Aorta (tissue), 5 donors: Measurements from ENCODE around the gene HNRNPF. TPM values are rescaled to one million over a fixed set of nuclear protein-coding genes. Genes with fewer than 3 reads are reported as not detected.
A peak's percentile ranks its signal among the peaks of the same experiment; 100 is the strongest.
"Not testable (repeated sequence)": the region's sequence is repeated elsewhere in the genome, so short reads cannot be mapped to it uniquely, and the experiment has no call there.

ENCODE experiments used
- ATAC-seq: fragments of 200-7000 bp; cut with Tn5 transposase; one replicate; pipeline ENCODE4 v1.9.1; 2022; ENCODE audit warnings: moderate library complexity; ENCODE audit not compliant: low FRiP score
- DNase-seq, 2 donors: peaks; one replicate each; pipeline ENCODE4 v3.0.0-alpha.2; 2020
- H3K27ac ChIP-seq, 2 donors: one replicate each; pipeline ENCODE4 v1.5.1; 2013; ENCODE audit warnings: low read length in 2 of 2, mild to moderate bottlenecking in 2 of 2, moderate library complexity in 2 of 2, control low read depth in 1 of 2, inconsistent platforms in 1 of 2, low read depth in 1 of 2
- H3K27me3 ChIP-seq, 2 donors: one replicate each; pipeline ENCODE4 v1.6.1; 2013; ENCODE audit warnings: control low read depth in 1 of 2, low read length in 1 of 2, mild to moderate bottlenecking in 1 of 2, moderate library complexity in 1 of 2; ENCODE audit not compliant: insufficient read depth in 2 of 2, control insufficient read depth in 1 of 2
- H3K36me3 ChIP-seq, 2 donors: one replicate each; pipeline ENCODE4 v1.6.1; 2013; ENCODE audit warnings: control low read depth in 1 of 2, low read length in 1 of 2, mild to moderate bottlenecking in 1 of 2; ENCODE audit not compliant: insufficient read depth in 2 of 2, control insufficient read depth in 1 of 2
- H3K4me1 ChIP-seq, 2 donors: one replicate each; pipeline ENCODE4 v1.6.1; 2013; ENCODE audit warnings: low read length in 2 of 2, control low read depth in 1 of 2, mild to moderate bottlenecking in 1 of 2, moderate library complexity in 1 of 2; ENCODE audit not compliant: insufficient read depth in 2 of 2, control insufficient read depth in 1 of 2
- H3K4me3 ChIP-seq, 2 donors: one replicate each; pipeline ENCODE4 v1.5.1; 2013; ENCODE audit warnings: low read length in 2 of 2, control low read depth in 1 of 2, mild to moderate bottlenecking in 1 of 2
- H3K9me3 ChIP-seq: one replicate; pipeline ENCODE4 v1.6.1; 2013; ENCODE audit warnings: mild to moderate bottlenecking, low read length; ENCODE audit not compliant: control insufficient read depth
- WGBS, 2 donors: extraction: QIAGEN DNeasy Blood & Tissue Kit; methylation state at CpG; one replicate each; pipeline ENCODE4 v1.1.7; 2013; 5-methylcytosine and 5-hydroxymethylcytosine counted together
- intact Hi-C, 2 donors: fragments of 100-400 bp; cut with DNase I; formaldehyde crosslinking; loops; one replicate each; pipeline versions ENCODE4 v1.14.2 to v1.15.0; 2022
- long read RNA-seq, 2 donors: library from polyadenylated mRNA; unstranded; transcript quantifications; one replicate each; pipeline ENCODE4 v2.0.0, GENCODE V29; 2020 to 2021
- polyA plus RNA-seq, 2 donors: library from polyadenylated mRNA; stranded (reverse); fragments of 200-250 nt; gene quantifications; one replicate each; pipeline ENCODE4 v1.2.3, GENCODE V29; 2013
- total RNA-seq, 2 donors: library from RNA; stranded (reverse); fragmentation: NEBNext Ultra II Directional; extraction: Animal tissue kit (Norgen Biotek cat#: 25700); gene quantifications; one replicate each; pipeline ENCODE4 v1.2.1, GENCODE V29; 2021
- donor health status: healthy with polysubstance abuse.
- donor health status: Bipolar disorder and iron deficiency.
- donor health status: DM: no; HTN: no; CAD: no.
- donor health status: DM: no; HTN: no; CAD: no.
- donor health status: DM: yes; HTN: yes; CAD: no.

Gene HNRNPF, protein sequence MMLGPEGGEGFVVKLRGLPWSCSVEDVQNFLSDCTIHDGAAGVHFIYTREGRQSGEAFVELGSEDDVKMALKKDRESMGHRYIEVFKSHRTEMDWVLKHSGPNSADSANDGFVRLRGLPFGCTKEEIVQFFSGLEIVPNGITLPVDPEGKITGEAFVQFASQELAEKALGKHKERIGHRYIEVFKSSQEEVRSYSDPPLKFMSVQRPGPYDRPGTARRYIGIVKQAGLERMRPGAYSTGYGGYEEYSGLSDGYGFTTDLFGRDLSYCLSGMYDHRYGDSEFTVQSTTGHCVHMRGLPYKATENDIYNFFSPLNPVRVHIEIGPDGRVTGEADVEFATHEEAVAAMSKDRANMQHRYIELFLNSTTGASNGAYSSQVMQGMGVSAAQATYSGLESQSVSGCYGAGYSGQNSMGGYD
- total RNA-seq: 100 to 1,000 TPM; 103 to 114 TPM
- polyA plus RNA-seq: 10 to 100 TPM; 54.3 to 63.2 TPM
- long read RNA-seq, donor 1, transcript HNRNPF-207 (4 exons, 2,676 nt): minor isoform, 72 of 782 reads
- long read RNA-seq, donor 1, transcript HNRNPF-204 (3 exons, 2,755 nt): minor isoform, 34 of 782 reads
- long read RNA-seq, donor 1, transcript HNRNPF-201 (4 exons, 2,186 nt): minor isoform, 39 of 782 reads
- long read RNA-seq, donor 1, transcript HNRNPF-203 (4 exons, 2,617 nt): major isoform, 121 of 782 reads
- long read RNA-seq, donor 1, partial matches to known transcripts: 0 of 782 reads
- long read RNA-seq, donor 1, other reads (novel, unspliced or antisense): 514 of 782 reads
- long read RNA-seq, donor 2, transcript HNRNPF-203 (4 exons, 2,617 nt): major isoform, 29 of 143 reads
- long read RNA-seq, donor 2, transcript HNRNPF-207 (4 exons, 2,676 nt): minor isoform, 17 of 143 reads
- long read RNA-seq, donor 2, transcript HNRNPF-204 (3 exons, 2,755 nt): minor isoform, 17 of 143 reads
- long read RNA-seq, donor 2, partial matches to known transcripts: 4 of 143 reads
- long read RNA-seq, donor 2, other reads (novel, unspliced or antisense): 71 of 143 reads

- ATAC-seq: peak; percentile 96
- Histone ChIP-seq H3K36me3 (no peaks in the 10 kb centered on the region), H3K4me3 (peak within 1 kb of the TSS; percentile 39 to 87), H3K4me1 (peaks cover 0 to 6% of the 10 kb centered on the region in 2 donors), H3K27me3 (no peaks in the 10 kb centered on the region), H3K27ac (peak within 1 kb of the TSS; percentile 50 to 99), H3K9me3 (no peaks in the 10 kb centered on the region)
- DNase-seq: peak; percentile 97
- intact Hi-C loops: loop anchor here in 1 of 2 donors (1.0 kb wide), 1 partner anchor 11 kb away; no protein-coding TSS in a partner anchor
- WGBS, 2 donors: 0 to 1% methylated on average over 60 to 68 of the region's 68 CpGs
Observed at GRCh38 chr10:43408710-43409384, at the start of gene HNRNPF. TSS of gene HNRNPF (minus strand) at chr10:43409186. CDS start at chr10:43387884, 21,302 bp downstream.

DNA sequence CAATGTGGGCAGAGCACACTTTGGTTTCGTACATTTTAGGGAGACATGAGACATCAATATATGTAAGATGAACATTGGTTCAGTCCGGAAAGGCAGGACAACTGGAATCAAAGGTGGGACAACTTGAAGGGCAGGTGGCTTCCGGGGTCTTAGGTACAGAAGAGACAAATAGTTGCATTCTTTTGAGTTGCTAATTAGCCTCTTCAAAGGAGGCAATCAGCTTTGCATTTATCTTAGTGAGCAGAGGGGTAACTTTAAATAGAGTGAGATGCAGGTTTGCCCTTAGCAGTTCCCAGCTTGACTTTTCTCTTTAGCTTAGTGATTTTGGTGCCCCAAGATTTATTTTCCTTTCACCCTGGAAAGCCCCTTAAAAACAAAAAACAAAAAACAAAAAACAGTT, 49.2 kb upstream of the HNRNPF start:
- H3K9me3 ChIP-seq: no peaks in the 10 kb centered on the region
- DNase-seq: no peak
- intact Hi-C loops: no loop called here
- no peak overlapping the region for H3K4me3 ChIP-seq
- 72 to 74% methylated on average over 3 of the region's 3 CpGs for WGBS, 2 donors
- no peak for ATAC-seq
- peaks cover 0 to 2% of the 10 kb centered on the region in 2 donors for H3K4me1 ChIP-seq
- H3K27me3 ChIP-seq: no peaks in the 10 kb centered on the region
- H3K27ac ChIP-seq: no peak overlapping the region
- no peaks in the 10 kb centered on the region for H3K36me3 ChIP-seq

DNA sequence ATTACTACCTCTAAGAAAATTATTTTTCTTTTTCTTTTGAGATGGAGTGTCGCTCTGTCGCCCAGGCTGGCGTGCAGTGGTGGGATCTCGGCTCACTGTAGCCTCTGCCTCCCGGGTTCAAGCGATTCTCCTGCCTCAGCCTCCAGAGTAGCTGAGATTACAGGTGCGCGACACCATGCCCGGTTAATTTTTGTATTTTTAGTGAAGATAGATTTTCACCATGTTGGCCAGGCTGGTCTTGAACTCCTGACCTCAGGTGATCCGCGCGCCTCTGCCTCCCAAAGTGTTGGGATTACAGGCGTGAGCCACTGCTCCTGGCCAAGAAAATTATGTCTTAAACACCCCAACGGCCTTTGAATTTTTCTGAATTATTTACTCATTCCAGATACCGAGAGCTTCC, 47.6 kb upstream of the HNRNPF start:
- 96 to 98% methylated on average over 15 of the region's 15 CpGs for WGBS, 2 donors
- DNase-seq, H3K27me3 ChIP-seq, H3K4me1 ChIP-seq, H3K36me3 ChIP-seq, intact Hi-C loops, ATAC-seq, H3K4me3 ChIP-seq, H3K9me3 ChIP-seq: not testable (repeated sequence)
- H3K27ac ChIP-seq: peak overlapping the region in 1 of 2 donors; percentile 85

DNA sequence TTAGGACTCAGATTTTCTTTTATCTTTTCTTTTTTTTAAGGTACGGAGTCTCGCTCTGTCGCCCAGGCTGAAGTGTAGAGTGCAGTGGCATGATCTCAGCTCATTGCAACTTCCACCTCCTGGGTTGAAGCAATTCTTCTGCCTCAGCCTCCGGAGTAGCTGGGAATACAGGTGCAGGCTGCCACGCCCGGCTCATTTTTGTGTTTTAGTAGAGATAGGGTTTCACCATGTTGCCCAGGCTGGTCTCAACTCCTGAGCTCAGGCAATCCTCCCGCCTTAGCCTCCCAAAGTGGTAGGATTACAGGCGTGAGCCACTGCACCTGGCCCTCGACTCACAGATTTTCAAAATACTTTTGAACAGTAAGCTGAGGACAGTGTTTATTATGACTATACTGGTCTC, 45.0 kb upstream of the HNRNPF start:
- H3K4me3 ChIP-seq, H3K9me3 ChIP-seq, ATAC-seq, H3K27me3 ChIP-seq, intact Hi-C loops, H3K27ac ChIP-seq, H3K36me3 ChIP-seq, H3K4me1 ChIP-seq: not testable (repeated sequence)
- WGBS, 2 donors: 84 to 92% methylated on average over 9 of the region's 9 CpGs
- DNase-seq: peak in 1 of 2 donors; percentile 51

DNA sequence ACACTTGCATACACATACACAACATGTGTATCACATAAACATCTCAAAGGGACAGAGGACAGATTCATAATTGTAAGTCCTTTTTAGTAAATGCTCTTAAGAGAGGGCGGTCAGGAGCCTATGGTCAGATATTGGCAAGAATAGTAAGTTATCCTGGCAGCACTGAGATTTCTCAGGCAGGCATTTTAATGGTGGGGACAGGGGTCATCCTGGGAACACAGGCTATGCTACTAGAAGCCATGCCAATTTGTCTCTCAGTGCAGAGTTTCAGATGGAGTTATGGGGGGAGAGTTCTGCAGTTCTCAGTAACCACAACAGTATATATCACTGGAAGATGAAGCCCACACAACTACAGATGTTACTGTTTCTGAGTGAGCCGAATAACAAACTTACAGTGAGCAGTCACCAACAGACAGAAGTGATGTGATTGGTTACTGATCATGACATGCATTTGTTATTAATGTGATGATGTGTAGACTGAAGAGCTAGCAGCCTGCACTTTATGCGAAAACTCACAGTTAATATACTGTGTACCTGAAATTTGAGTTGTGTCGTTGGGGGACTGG, 44.4 kb upstream of the HNRNPF start:
- H3K27me3 ChIP-seq: no peaks in the 10 kb centered on the region
- no peak for DNase-seq
- H3K36me3 ChIP-seq: no peaks in the 10 kb centered on the region
- H3K27ac ChIP-seq: no peak overlapping the region
- H3K4me3 ChIP-seq: no peak overlapping the region
- no peak for ATAC-seq
- intact Hi-C loops: no loop called here
- peaks cover 0 to 2% of the 10 kb centered on the region in 2 donors for H3K4me1 ChIP-seq
- 56 to 67% methylated on average over 4 of the region's 4 CpGs for whole genome bisulfite sequencing, 2 donors
- H3K9me3 ChIP-seq: no peaks in the 10 kb centered on the region

GRCh38 chr10:43452356-43452914, 43.4 kb upstream of the HNRNPF start:
- Histone ChIP-seq H3K4me3 (no peak overlapping the region), H3K36me3 (no peaks in the 10 kb centered on the region), H3K27ac (no peak overlapping the region), H3K27me3 (no peaks in the 10 kb centered on the region), H3K9me3 (no peaks in the 10 kb centered on the region), H3K4me1 (peaks cover 0 to 2% of the 10 kb centered on the region in 2 donors)
- 79 to 81% methylated on average over 4 of the region's 4 CpGs for WGBS, 2 donors
- DNase-seq: peak in 1 of 2 donors; percentile 20
- no peak for ATAC-seq
- intact Hi-C loops: no loop called here

GRCh38 chr10:43448742-43449141, 39.8 kb upstream of the HNRNPF start:
- Histone ChIP-seq H3K4me3 (no peak overlapping the region), H3K4me1 (no peaks in the 10 kb centered on the region), H3K27ac (no peak overlapping the region), H3K27me3 (no peaks in the 10 kb centered on the region), H3K9me3 (no peaks in the 10 kb centered on the region), H3K36me3 (no peaks in the 10 kb centered on the region)
- intact Hi-C loops: no loop called here
- DNase-seq (peak in 1 of 2 donors; percentile 17), ATAC-seq (no peak)
- 91 to 98% methylated on average over 2 of the region's 2 CpGs for WGBS, 2 donors
